Esophagus squamous epithelium (tissue), 4 donors: ENCODE data around the gene MYH15.

Experiments used
- POLR2A ChIP-seq, 4 donors: fragments of 450-650 bp; IDR thresholded peaks; one replicate each; pipeline ENCODE4 v1.6.1; 2017; ENCODE audit warnings: antibody characterized with exemption in 4 of 4, mild to moderate bottlenecking in 4 of 4, moderate library complexity in 3 of 4
- TF ChIP-seq, protein P1 (sequence below), 6 experiments: fragments of 450-650 bp in 4 of 6; fragments of 200-600 bp in 2 of 6; sonication (generic) in 2 of 6; IDR thresholded peaks; one replicate each; pipeline ENCODE4 v1.5.1; 2016 to 2019; ENCODE audit warnings: antibody characterized with exemption in 6 of 6, mild to moderate bottlenecking in 4 of 6, moderate library complexity in 4 of 6

- TF ChIP-seq, protein P1, sequence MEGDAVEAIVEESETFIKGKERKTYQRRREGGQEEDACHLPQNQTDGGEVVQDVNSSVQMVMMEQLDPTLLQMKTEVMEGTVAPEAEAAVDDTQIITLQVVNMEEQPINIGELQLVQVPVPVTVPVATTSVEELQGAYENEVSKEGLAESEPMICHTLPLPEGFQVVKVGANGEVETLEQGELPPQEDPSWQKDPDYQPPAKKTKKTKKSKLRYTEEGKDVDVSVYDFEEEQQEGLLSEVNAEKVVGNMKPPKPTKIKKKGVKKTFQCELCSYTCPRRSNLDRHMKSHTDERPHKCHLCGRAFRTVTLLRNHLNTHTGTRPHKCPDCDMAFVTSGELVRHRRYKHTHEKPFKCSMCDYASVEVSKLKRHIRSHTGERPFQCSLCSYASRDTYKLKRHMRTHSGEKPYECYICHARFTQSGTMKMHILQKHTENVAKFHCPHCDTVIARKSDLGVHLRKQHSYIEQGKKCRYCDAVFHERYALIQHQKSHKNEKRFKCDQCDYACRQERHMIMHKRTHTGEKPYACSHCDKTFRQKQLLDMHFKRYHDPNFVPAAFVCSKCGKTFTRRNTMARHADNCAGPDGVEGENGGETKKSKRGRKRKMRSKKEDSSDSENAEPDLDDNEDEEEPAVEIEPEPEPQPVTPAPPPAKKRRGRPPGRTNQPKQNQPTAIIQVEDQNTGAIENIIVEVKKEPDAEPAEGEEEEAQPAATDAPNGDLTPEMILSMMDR (IDR thresholded peaks at IDR 0.05) = no peak
- no peak for TF ChIP-seq POLR2A (IDR thresholded peaks at IDR 0.05)
These were observed 127.1 kb downstream of the MYH15 start for GRCh38 chr3:108383306-108383705.
